Endothelial cell (in vitro differentiated cells): ENCODE data around the gene PIP5K1B. TPM values are rescaled to one million over a fixed set of nuclear protein-coding genes. Genes with fewer than 3 reads are reported as not detected.

Experiments
- DNase-seq: peaks from one replicate; pipeline ENCODE4 v3.0.0; 2021; ENCODE audit warnings: low spot score
- H3K27ac Mint-ChIP-seq: one replicate; pipeline ENCODE4 v1.8.0; 2021; ENCODE audit warnings: mixed read lengths, inconsistent platforms; ENCODE audit not compliant: unreplicated experiment
- H3K27me3 Mint-ChIP-seq: one replicate; pipeline ENCODE4 v1.8.0; 2021; ENCODE audit warnings: mild to moderate bottlenecking, moderate library complexity, mixed read lengths, inconsistent platforms; ENCODE audit not compliant: unreplicated experiment
- H3K36me3 Mint-ChIP-seq: one replicate; pipeline ENCODE4 v1.8.0; 2021; ENCODE audit warnings: mild to moderate bottlenecking, low read depth, mixed read lengths, inconsistent platforms; ENCODE audit not compliant: unreplicated experiment
- H3K4me1 Mint-ChIP-seq: one replicate; pipeline ENCODE4 v1.8.0; 2021; ENCODE audit warnings: mild to moderate bottlenecking, mixed read lengths, inconsistent platforms; ENCODE audit not compliant: unreplicated experiment
- H3K4me3 Mint-ChIP-seq: one replicate; pipeline ENCODE4 v1.8.0; 2021; ENCODE audit warnings: mild to moderate bottlenecking, mixed read lengths, inconsistent platforms; ENCODE audit not compliant: unreplicated experiment
- H3K9me3 Mint-ChIP-seq: one replicate; pipeline ENCODE4 v1.8.0; 2021; ENCODE audit warnings: mixed read lengths, inconsistent platforms; ENCODE audit not compliant: unreplicated experiment
- CTCF ChIP-seq: fragments of 200-600 bp; sonication (generic); IDR thresholded peaks from one replicate; pipeline ENCODE4 v1.5.0; 2021; ENCODE audit warnings: antibody characterized with exemption; ENCODE audit not compliant: unreplicated experiment
- total RNA-seq: library from RNA; stranded (reverse); fragmentation: NEBNext Ultra II Directional; extraction: Animal tissue kit (Norgen Biotek cat#: 25700); gene quantifications from one replicate; pipeline ENCODE4 v1.2.1, GENCODE V29; 2021; ENCODE audit not compliant: unreplicated experiment

Gene PIP5K1B
- total RNA-seq, 1 donor from 2014 or later = 1.8 TPM

- Mint-ChIP-seq H3K4me3 (no peak overlapping the region), H3K9me3 (no peaks in the 10 kb centered on the region), H3K27ac (no peak overlapping the region), H3K27me3 (no peaks in the 10 kb centered on the region), H3K4me1 (peaks cover 14% of the 10 kb centered on the region), H3K36me3 (no peaks in the 10 kb centered on the region)
- TF ChIP-seq CTCF = no peak
- DNase-seq = no peak
Observed at GRCh38 chr9:68715181-68715456, 10.1 kb downstream of the PIP5K1B start.

GRCh38 chr9:68717552-68718443 is 12.8 kb downstream of the PIP5K1B start:
- Mint-ChIP-seq H3K9me3 (no peaks in the 10 kb centered on the region), H3K27ac (no peak overlapping the region), H3K27me3 (no peaks in the 10 kb centered on the region), H3K4me3 (no peak overlapping the region), H3K36me3 (no peaks in the 10 kb centered on the region), H3K4me1 (peaks cover 14% of the 10 kb centered on the region)
- no peak for DNase-seq
- no peak for TF ChIP-seq CTCF

GRCh38 chr9:68719847-68720246 is 14.8 kb downstream of the PIP5K1B start:
- Mint-ChIP-seq H3K4me3 (no peak overlapping the region), H3K27ac (no peak overlapping the region), H3K36me3 (no peaks in the 10 kb centered on the region), H3K4me1 (peaks cover 7% of the 10 kb centered on the region), H3K27me3 (no peaks in the 10 kb centered on the region), H3K9me3 (no peaks in the 10 kb centered on the region)
- no peak for TF ChIP-seq CTCF
- no peak for DNase-seq

GRCh38 chr9:68720656-68721313 is 15.7 kb downstream of the PIP5K1B start:
- no peaks in the 10 kb centered on the region for H3K36me3 Mint-ChIP-seq
- H3K27ac Mint-ChIP-seq = no peak overlapping the region
- H3K27me3 Mint-ChIP-seq = no peaks in the 10 kb centered on the region
- H3K4me1 Mint-ChIP-seq = no peaks in the 10 kb centered on the region
- no peak for TF ChIP-seq CTCF
- H3K4me3 Mint-ChIP-seq = no peak overlapping the region
- H3K9me3 Mint-ChIP-seq = no peaks in the 10 kb centered on the region
- no peak for DNase-seq
